Bronchial epithelial cell (primary cell): ENCODE results near the gene MB21D2. TPM values are rescaled to one million over a fixed set of nuclear protein-coding genes. Genes with fewer than 3 reads are reported as not detected.

ENCODE experiments used
- DNase-seq: peaks from one replicate; pipeline ENCODE4 v3.0.0-alpha.2; 2010; ENCODE audit warnings: low read depth
- FAIRE-seq: peaks from 2 replicates; lab custom pipeline; 2011; peaks lifted over from hg19 to GRCh38; lab: Jason Lieb, UNC
- H3K27me3 ChIP-seq: 2 replicates; pipeline ENCODE4 v1.5.1; 2011; ENCODE audit warnings: low read length; ENCODE audit not compliant: control insufficient read depth, insufficient read depth
- H3K36me3 ChIP-seq: 2 replicates; pipeline ENCODE4 v1.5.1; 2011; ENCODE audit warnings: low read length; ENCODE audit not compliant: control insufficient read depth, insufficient read depth
- H3K4me3 ChIP-seq: 2 replicates; pipeline ENCODE4 v1.5.1; 2011; ENCODE audit warnings: mild to moderate bottlenecking, low read depth, low read length, control low read depth
- CTCF ChIP-seq: IDR thresholded peaks from 2 replicates; pipeline ENCODE4 v1.5.1; 2011; ENCODE audit warnings: mild to moderate bottlenecking, moderate library complexity, low read length, control low read depth, inconsistent platforms; ENCODE audit not compliant: insufficient read depth, severe bottlenecking
- total RNA-seq: library from RNA; depleted of rRNA; stranded (reverse); fragments of >200 nt; gene quantifications from 2 replicates; pipeline ENCODE4 v1.2.1, GENCODE V29; 2014

MB21D2 gene
- total RNA-seq, 1 donor from 2014 or later, result 9.2 TPM

- no peak for FAIRE-seq
- H3K36me3 ChIP-seq, result no peaks in the 10 kb centered on the region
- no peaks in the 10 kb centered on the region for H3K27me3 ChIP-seq
- H3K4me3 ChIP-seq, result no peak overlapping the region
- no peak for DNase-seq
- no peak for TF ChIP-seq CTCF
Observed at GRCh38 chr3:192862408-192863090, 55.1 kb downstream of the MB21D2 start.

GRCh38 chr3:192861972-192862371, 55.7 kb downstream of the MB21D2 start:
- H3K27me3 ChIP-seq, result no peaks in the 10 kb centered on the region
- no peak overlapping the region for H3K4me3 ChIP-seq
- DNase-seq (no peak), FAIRE-seq (no peak)
- TF ChIP-seq CTCF, result no peak
- no peaks in the 10 kb centered on the region for H3K36me3 ChIP-seq

GRCh38 chr3:192860454-192860853, 57.2 kb downstream of the MB21D2 start:
- Histone ChIP-seq H3K4me3 (no peak overlapping the region), H3K36me3 (no peaks in the 10 kb centered on the region), H3K27me3 (no peaks in the 10 kb centered on the region)
- no peak for TF ChIP-seq CTCF
- no peak for DNase-seq
- FAIRE-seq, result no peak

GRCh38 chr3:192858849-192859585, 58.6 kb downstream of the MB21D2 start:
- no peak for TF ChIP-seq CTCF
- Histone ChIP-seq H3K4me3 (no peak overlapping the region), H3K27me3 (no peaks in the 10 kb centered on the region), H3K36me3 (no peaks in the 10 kb centered on the region)
- DNase-seq (no peak), FAIRE-seq (no peak)

- FAIRE-seq (no peak), DNase-seq (no peak)
- no peaks in the 10 kb centered on the region for H3K36me3 ChIP-seq
- no peak for TF ChIP-seq CTCF
- H3K27me3 ChIP-seq, result no peaks in the 10 kb centered on the region
- no peak overlapping the region for H3K4me3 ChIP-seq
Observed at GRCh38 chr3:192857260-192857661, 60.4 kb downstream of the MB21D2 start.
